HuH-7.5 (cell line): ENCODE data around the gene GFOD1.

Experiments used
- DNase-seq: peaks from one replicate; pipeline ENCODE4 v3.0.0; 2011; ENCODE audit warnings: low spot score

Gene GFOD1

GRCh38 chr6:13485923-13486562 is 1.4 kb downstream of the GFOD1 start:
- DNase-seq, result peak; percentile 31

DNA sequence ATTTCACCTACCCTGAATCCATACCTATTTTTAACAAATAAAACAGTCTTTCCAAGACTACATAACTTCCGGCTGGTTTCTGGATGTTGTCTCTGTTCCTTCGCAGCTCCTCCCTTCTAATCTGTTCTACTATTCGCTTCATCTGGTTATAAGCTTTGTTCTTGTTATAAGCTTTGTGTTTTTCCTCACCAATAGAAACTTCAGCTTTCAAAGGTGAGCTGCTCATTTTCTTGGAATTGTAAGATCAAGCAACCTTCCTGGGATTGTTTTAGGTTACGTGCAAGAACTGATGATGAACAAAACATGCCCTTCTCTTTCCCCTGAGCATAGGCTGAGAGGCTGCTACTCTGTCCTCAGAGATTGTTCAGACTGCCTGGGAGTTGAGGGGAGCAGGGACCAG is 2.1 kb downstream of the GFOD1 start:
- no peak for DNase-seq

- no peak for DNase-seq
These were observed 2.6 kb downstream of the GFOD1 start for GRCh38 chr6:13484827-13485226.

- DNase-seq, result no peak
These were observed 3.2 kb downstream of the GFOD1 start for GRCh38 chr6:13484138-13484708.

DNA sequence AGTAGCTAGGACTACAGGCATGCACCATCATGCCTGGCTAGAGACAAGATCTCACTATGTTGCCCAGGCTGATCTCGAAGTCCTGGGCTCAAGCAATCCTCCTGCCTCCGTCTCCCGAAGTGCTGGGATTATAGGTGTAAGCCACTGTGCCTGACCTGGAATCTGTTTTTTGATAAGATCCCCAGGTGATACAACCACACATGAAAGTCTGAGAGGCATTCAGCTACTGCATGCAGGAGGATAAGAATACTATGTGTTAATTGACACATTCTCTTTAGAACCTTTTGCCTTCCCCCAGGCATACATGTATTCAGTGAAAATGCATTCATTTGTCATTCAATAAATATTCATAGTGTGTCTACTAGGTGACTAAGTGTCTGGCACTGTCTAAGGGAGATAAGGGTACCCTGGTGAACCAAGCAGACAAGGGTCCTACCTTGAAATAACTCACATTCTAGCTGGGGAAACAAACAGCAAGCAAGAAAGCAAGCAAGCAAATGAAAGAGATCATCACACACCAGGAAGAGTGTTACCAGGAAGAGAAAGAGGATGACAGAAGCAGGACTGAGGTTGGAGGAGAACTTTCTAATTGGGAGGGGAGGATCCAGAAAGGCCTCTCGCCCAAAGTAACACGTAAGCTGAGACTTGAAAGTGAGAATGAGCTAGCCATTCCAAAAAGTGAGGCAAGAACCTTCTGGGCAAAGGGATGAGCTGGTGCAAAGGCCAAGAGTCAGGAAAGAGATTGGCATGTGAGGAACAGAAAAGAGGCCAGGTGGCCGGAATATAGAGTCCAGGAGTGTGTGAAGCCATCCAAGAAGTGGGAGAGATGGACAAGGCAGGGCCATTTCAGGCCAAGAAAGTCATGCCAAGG is 6.5 kb downstream of the GFOD1 start:
- no peak for DNase-seq

GRCh38 chr6:13479971-13480434 is 7.4 kb downstream of the GFOD1 start:
- DNase-seq, result no peak

- no peak for DNase-seq
These were observed 8.1 kb downstream of the GFOD1 start for GRCh38 chr6:13479206-13479800.

DNA sequence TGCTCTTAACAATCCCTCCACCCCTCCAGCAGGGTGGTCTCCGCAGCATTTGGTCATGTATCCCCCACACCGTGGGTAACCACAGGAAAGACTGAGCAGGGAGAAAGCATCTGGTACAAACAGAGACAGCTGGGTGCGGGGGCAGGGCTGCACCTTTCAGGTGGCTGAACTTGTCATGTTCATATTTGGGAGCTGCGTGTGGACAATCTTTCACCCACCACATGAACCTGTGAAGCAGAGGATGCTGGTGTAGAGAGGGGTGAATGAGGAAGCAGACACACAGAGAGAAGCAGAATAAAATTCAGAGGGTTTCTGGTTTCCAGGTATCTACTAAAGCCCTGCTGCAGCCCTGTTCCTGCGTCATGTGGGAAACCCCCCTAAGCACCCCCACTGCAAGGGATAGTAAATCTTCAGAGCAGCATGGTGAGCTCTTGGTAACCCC is 8.9 kb downstream of the GFOD1 start:
- no peak for DNase-seq

GRCh38 chr6:13474787-13475186 is 12.6 kb downstream of the GFOD1 start:
- DNase-seq, result no peak

- DNase-seq, result no peak
These were observed 13.0 kb downstream of the GFOD1 start for GRCh38 chr6:13474360-13474759.

DNA sequence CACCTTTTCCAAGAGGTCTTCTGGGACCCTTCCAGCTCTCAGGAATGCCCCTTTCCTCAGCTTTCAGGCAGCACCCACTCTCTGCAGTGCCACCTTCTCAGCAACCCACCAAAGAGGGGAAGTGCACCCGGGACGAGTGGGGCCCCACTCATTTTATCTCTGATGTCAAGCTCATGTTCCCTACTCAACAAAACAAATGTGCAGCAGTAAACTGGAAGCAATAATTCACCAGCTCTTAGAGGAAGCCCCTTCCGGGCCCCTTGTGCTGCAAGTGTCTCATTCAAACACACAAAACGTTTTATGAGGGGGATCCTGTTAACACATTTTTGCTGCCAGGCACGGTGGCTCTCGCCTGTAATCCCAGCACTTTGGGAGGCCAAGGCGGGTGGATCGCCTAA is 13.6 kb downstream of the GFOD1 start:
- no peak for DNase-seq

DNA sequence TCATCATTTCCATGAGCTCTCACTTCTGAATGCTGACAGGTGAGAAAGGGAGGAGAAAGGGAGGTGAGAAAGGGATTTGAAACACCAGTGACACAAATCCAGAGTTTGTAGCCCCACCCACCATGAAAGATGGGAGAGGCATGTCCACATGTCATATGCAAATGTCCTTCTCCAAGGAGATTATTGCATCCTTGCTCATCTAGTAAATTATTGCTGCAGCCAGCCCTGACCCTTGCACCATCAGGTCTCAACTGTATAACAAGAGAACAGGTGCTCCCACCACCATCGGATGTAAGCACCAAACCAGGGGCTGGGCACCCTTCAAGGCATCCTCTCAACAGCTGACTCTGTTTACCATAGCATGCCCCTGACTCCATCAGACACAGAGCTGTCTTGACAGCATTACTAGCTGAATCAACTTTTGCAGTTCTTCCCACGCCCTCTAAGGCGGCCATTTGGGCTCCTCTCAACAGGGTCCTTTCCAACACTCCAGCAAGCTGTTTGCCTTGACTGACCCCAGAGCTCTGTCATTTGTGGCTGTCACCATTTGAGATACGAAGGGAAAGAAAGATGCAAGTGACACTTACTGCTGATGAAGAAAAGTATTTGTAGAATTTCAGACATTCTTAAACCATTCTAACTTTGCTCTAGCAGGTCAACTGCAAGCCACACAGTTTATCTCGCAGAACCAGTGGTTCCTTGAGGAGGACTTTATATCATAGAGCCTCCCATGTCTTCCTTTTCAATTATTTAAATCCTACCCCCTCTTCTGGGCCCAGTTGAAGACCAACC is 14.2 kb downstream of the GFOD1 start:
- no peak for DNase-seq

DNA sequence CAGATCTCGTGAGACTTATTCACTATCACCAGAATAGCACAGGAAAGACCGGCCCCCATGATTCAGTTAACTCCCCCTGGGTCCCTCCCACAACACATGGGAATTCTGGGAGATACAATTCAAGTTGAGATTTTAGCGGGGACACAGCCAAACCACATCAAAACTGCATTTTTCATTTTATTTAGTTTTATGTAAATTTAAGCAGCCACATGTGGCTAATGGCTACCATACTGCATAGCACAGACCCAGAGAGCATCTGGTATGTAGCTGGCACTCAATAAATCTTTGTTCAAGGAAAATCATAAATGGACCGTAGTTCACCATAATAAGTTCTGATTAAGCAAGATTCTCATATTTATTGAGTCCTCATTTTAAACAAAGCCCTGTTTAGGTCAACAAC is 15.3 kb downstream of the GFOD1 start:
- no peak for DNase-seq

DNA sequence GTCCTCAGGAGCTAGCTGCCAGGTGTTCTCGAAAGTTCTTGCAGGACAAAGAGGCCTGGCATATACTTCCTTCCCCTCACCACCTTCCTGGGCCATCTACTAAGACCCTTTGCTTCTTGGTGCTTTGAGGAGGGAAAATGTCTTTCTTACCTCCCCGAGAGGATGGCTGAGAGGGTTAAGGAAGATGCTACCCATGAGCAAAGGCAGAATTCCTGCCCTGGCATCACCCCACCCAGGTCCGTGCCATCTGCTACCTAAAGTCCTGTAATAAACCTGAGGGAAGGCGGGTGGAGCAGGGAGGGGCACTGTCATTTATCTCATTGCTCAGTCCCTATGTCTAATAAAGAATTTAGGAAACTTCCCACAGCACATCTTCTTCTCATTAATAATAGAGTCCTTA is 16.2 kb downstream of the GFOD1 start:
- no peak for DNase-seq

- DNase-seq, result no peak
These were observed 16.9 kb downstream of the GFOD1 start for GRCh38 chr6:13470238-13471140.

GRCh38 chr6:13469693-13470092 is 17.7 kb downstream of the GFOD1 start:
- DNase-seq, result no peak

DNA sequence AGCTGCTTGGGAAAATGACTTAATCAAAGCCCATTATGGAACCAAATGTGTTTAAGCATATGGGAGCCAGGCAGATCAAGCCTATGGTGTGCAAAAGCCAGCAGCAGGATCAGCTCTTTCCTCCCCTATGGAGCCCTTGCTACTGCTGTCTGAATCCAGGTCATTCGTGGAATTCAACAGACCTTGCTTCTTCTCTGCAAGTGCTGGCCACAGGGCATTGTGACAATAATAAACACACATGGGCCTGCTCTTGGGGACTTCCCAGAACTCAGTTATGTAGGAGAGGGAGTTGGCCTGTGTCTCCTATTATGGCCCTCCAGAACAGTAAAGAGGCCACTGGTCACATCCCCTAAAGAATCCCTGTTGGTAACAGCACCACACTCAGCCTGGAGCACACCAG is 18.6 kb downstream of the GFOD1 start:
- DNase-seq, result no peak

DNA sequence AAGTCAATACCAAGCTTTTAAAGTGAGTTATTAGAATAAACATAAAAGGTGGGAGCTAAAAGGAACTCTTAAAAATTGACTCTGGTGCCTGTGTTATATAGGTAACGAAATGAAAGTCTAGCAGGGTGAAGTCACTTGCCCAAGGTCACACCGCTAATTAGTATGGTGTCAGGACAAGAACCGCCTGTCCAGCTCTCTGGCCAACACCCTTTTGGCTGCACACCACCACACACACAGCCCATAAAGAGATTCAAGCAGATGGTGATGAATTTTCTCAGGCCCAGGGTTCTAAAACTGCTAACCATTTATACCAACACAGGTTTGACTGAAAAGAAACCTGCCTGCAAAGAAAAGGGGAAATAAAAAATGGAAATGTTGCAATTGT is 20.2 kb downstream of the GFOD1 start:
- DNase-seq, result no peak

DNA sequence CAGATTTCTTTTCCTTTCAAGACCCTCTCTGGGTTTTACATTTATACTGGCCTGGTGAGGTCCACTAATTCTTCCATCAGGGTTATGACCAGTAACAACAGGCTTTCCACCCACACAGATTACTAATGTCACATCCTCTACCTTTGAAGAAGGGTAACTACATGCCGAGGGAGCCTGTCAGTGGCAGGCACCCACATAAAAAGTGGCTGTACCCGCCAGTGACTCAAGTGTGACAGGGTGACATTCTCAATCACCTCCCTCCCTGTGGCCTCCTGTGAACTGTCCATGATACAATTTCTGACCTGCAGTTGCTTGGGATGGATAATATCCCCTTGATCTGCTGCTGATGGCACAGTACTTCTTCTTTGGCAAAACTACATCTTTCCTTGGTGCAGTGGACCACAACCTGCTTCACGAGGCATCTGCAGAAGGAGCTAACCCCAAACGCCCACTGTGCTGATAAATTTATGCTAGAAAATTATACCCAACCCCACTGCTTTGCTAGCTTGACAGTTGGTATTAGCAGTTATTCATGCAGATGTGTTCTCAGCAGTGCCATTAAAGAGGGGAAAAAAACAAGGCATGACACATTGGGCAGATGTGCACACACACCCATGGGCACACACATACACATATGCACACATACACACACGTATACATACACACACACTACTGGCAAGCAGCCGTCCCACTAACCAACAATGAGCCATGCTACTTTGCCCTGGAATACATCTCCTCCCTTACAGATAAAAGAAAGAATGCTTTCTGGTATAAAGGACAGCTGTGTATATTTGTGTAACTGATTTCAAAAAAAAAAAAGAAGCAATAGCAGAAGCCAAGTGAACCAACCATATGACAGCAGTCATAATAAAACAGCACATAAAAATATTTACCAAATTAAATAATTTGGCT is 20.8 kb downstream of the GFOD1 start:
- DNase-seq, result no peak

DNA sequence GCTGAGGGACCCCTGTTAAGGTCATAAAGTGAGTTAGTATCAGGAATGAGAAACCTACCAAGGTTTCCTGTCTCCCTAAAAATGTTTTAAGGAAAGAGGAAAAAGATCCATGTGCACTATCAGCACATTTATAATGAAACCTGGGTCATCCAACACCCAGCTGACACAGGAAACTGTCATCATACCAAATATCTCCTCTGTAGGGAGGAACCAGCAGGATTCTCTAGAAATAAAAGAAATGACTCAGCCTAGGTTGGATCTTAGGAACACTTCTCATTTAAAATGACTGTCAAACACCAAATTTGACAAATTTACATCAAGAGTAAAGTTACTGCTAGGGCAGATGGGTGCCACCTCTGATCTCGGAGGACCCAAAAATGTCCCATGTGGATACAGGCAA is 21.7 kb downstream of the GFOD1 start:
- no peak for DNase-seq
